GM19238 (cell line): Measurements from ENCODE around the gene VSIG4.
A peak's percentile ranks its signal among the peaks of the same experiment; 100 is the strongest.
"Not testable (repeated sequence)": the region's sequence is repeated elsewhere in the genome, so short reads cannot be mapped to it uniquely, and the experiment has no call there.

Experiments
- DNase-seq: peaks from one replicate; pipeline ENCODE4 v3.0.0; 2011; ENCODE audit warnings: low spot score; ENCODE audit not compliant: insufficient read length

The VSIG4 gene

DNA sequence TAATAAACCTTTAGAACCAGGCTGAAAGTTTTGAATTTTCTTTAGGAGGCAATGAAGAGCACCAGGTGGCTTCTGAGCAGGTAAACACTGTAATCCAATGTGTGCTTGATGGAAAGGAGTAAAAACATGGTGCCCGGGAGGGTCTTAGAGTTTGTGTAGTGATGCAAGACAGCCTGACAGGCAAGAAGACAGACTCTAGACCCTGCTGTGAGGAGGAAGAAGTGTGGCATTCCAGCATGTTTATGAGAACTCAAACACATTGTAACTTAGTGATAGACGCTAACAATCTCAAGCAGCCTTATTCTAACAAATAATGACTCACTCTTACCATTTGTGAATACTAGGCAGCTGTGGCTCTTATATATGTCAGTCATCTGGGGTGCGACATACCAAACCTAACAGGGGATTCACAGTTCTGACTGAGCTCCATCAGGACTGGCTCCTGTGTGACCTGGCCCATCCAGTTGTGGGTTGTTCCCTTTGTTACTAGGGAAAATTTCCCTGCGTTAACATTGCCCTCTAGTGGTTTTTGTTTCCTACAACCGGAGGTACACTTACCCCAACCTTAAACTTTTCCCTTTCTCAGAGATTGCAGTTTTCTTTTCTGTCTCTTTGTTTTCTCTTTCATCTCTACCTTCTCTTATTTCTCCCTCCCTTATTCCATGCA lies 53.8 kb downstream of the VSIG4 start:
- DNase-seq: peak; percentile 8

DNA sequence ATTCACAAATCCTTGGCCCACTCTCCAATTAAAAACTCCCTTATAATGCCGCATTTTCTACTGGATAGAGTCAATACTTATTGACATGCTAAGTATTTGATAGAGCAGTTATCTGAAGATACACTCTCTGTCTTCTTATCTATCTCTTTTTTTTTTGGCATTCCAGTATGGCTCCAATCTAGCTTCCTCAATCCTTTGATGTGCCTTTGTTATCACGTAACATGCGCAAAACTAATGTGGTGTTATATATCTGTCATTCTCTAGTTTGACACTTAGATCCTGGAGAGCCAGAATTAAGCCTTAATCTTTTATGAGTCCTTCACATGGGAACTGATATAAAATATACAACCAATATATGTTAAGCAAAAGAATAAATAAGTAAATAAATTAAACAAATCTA lies 54.7 kb downstream of the VSIG4 start:
- DNase-seq: no peak

DNA sequence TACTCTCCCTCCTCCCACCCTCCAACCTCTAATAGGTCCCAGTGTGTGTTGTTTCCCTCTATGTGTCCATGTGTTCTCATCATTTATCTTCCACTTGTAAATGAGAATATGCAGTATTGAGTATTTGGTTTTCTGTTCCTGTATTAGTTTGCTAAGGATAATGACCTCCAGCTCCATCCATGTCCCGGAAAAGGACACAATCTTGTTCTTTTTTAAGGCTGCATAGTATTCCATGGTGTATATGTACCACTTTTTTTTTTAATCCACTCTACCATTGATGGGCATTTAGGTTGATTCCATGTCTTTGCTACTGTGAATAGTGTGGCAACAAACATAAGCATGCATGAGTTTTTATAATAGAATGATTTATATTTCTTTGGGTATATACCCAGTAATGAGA lies 62.7 kb downstream of the VSIG4 start:
- DNase-seq: not testable (repeated sequence)

DNA sequence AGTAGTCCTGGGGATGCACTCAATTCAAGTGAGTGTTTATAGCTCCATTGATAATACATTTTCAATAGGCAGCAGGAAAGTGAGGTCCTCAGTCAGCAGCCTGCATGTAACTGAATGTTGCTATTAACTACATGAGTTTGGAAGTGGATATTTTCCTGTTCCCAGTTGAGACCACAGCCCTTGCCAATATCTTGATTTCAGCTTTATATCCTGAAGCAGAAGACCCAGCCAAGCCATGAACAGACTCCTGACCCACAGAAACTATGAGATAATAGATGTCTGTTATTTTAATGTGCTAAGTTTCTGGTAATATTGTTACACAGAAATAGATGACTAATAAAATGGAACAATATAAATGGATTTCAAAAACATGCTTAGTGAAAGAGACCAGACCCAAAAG lies 63.7 kb downstream of the VSIG4 start:
- no peak for DNase-seq

DNA sequence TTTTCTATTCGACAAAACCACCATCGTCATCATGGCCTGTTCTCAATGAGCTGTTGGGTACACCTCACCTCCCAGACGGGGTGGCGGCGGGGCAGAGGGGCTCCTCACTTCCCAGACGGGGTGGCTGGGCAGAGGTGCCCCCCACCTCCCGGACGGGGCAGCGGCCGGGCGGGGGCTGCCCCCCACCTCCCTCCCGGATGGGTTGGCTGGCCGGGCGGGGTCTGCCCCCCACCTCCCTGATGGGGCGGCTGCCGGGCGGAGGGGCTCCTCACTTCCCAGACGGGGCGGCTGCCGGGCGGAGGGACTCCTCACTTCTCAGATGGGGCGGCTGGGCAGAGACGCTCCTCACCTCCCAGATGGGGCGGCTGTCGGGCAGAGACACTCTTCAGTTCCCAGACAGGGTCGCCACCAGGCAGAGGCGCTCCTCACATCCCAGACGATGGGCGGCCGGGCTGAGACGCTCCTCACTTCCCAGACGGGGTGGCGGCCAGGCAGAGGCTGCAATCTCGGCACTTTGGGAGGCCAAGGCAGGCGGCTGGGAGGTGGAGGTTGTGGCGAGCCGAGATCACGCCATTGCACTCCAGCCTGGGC lies 64.6 kb downstream of the VSIG4 start:
- DNase-seq: not testable (repeated sequence)
